PC-9 (cell line): ENCODE measurements around the gene ARHGEF3. TPM values are rescaled to one million over a fixed set of nuclear protein-coding genes. Genes with fewer than 3 reads are reported as not detected.

Experiments used
- BruUV-seq: library from RNA; stranded (reverse); fragments of 400-500 nt; replicated peaks from 2 replicates; lab custom pipeline; 2021; lab: Mats Ljungman, UMichigan
- CTCF ChIA-PET: fragments of 300-600 bp; sonication (Branson Sonifier 250); formaldehyde crosslinking; loops from one replicate; lab custom pipeline; 2022; ENCODE audit warnings: antibody characterized with exemption; lab: Charles Lee
- POLR2A ChIA-PET: fragments of 300-600 bp; sonication (Branson Sonifier 250); formaldehyde crosslinking; loops from one replicate; lab custom pipeline; 2022; ENCODE audit warnings: antibody characterized with exemption; ENCODE audit not compliant: unreplicated experiment; lab: Charles Lee
- DNase-seq, 2 experiments: peaks; one replicate each; pipeline versions ENCODE4 v3.0.0 to v3.0.0-alpha.2; 2015 to 2022; ENCODE audit warnings: mixed read lengths in 1 of 2
- H2AFZ ChIP-seq: fragments of 200-600 bp; sonication (generic); 2 replicates; pipeline ENCODE4 v1.8.1; 2017; ENCODE audit warnings: antibody characterized with exemption
- H3F3A ChIP-seq: fragments of 200-600 bp; sonication (generic); 2 replicates; pipeline ENCODE4 v1.8.1; 2017; ENCODE audit warnings: antibody characterized with exemption, mild to moderate bottlenecking, low read depth; ENCODE audit not compliant: insufficient read depth
- H3K27ac ChIP-seq: fragments of 200-600 bp; sonication (generic); 2 replicates; pipeline ENCODE4 v1.6.1; 2016; ENCODE audit warnings: mixed run types
- H3K27me3 ChIP-seq: fragments of 200-600 bp; sonication (generic); 2 replicates; pipeline ENCODE4 v1.6.1; 2016; ENCODE audit warnings: low read depth, mixed run types; ENCODE audit not compliant: insufficient read depth
- H3K36me3 ChIP-seq: fragments of 200-600 bp; sonication (generic); 2 replicates; pipeline ENCODE4 v1.6.1; 2016; ENCODE audit warnings: low read depth, mixed run types
- H3K4me1 ChIP-seq: fragments of 200-600 bp; sonication (generic); replicated peaks from 2 replicates; pipeline ENCODE4 v1.6.1; 2016; ENCODE audit warnings: mixed run types; ENCODE audit not compliant: insufficient read depth
- H3K4me2 ChIP-seq: fragments of 200-600 bp; sonication (generic); 2 replicates; pipeline ENCODE4 v1.6.1; 2017; ENCODE audit warnings: mixed run types
- H3K4me3 ChIP-seq: fragments of 200-600 bp; sonication (generic); 2 replicates; pipeline ENCODE4 v1.6.1; 2016; ENCODE audit warnings: mixed run types
- H3K79me2 ChIP-seq: fragments of 200-600 bp; sonication (generic); 2 replicates; pipeline ENCODE4 v1.6.1; 2017; ENCODE audit warnings: low read depth, mixed run types
- H3K9me2 ChIP-seq: fragments of 200-600 bp; sonication (generic); 2 replicates; pipeline ENCODE4 v1.8.1; 2017; ENCODE audit warnings: mild to moderate bottlenecking; ENCODE audit not compliant: insufficient read depth
- H3K9me3 ChIP-seq: fragments of 200-600 bp; sonication (generic); 2 replicates; pipeline ENCODE4 v1.8.1; 2016; ENCODE audit warnings: low read depth; ENCODE audit not compliant: insufficient read depth
- H4K20me1 ChIP-seq: fragments of 200-600 bp; sonication (generic); 2 replicates; pipeline ENCODE4 v1.8.1; 2017; ENCODE audit not compliant: insufficient read depth
- EZH2 ChIP-seq: fragments of 200-600 bp; sonication (generic); IDR thresholded peaks from 2 replicates; pipeline ENCODE4 v1.8.0; 2017; ENCODE audit warnings: antibody characterized with exemption, low read depth
- intact Hi-C: fragments of 100-400 bp; cut with micrococcal nuclease; formaldehyde crosslinking; loops from one replicate; pipeline ENCODE4 v1.10.0; 2022; ENCODE audit not compliant: unreplicated experiment
- total RNA-seq: library from RNA; stranded (reverse); gene quantifications from 2 replicates; pipeline ENCODE4 v1.2.3, GENCODE V29; 2021
- TF ChIP-seq, protein P1 (sequence below): fragments of 200-600 bp; sonication (generic); conservative IDR thresholded peaks from 2 replicates; pipeline ENCODE4 v1.6.1; 2017; ENCODE audit warnings: mixed run types, antibody characterized with exemption, mild to moderate bottlenecking, moderate library complexity

The ARHGEF3 gene
- total RNA-seq, 1 experiment from 2014 or later, result 49.2 TPM

- Histone ChIP-seq H3K79me2 (no peaks in the 10 kb centered on the region), H4K20me1 (no peaks in the 10 kb centered on the region), H3K9me3 (no peaks in the 10 kb centered on the region), H3K4me3 (no peak overlapping the region), H3K27ac (no peak overlapping the region), H3K4me1 (peaks cover 22% of the 10 kb centered on the region), H2AFZ (no peak overlapping the region), H3K4me2 (no peak overlapping the region), H3K9me2 (no peaks in the 10 kb centered on the region; the same call in 1 of the 2 replicates), H3F3A (0 out of 2 replicates have a peak, but pooled peaks cover 4% of the 10 kb centered on the region), H3K27me3 (no peaks in the 10 kb centered on the region), H3K36me3 (no peaks in the 10 kb centered on the region)
- ChIA-PET CTCF (no interaction called here), POLR2A (no interaction called here)
- no TSS peak for BruUV-seq
- intact Hi-C loops, result no loop called here
- TF ChIP-seq, protein P1, sequence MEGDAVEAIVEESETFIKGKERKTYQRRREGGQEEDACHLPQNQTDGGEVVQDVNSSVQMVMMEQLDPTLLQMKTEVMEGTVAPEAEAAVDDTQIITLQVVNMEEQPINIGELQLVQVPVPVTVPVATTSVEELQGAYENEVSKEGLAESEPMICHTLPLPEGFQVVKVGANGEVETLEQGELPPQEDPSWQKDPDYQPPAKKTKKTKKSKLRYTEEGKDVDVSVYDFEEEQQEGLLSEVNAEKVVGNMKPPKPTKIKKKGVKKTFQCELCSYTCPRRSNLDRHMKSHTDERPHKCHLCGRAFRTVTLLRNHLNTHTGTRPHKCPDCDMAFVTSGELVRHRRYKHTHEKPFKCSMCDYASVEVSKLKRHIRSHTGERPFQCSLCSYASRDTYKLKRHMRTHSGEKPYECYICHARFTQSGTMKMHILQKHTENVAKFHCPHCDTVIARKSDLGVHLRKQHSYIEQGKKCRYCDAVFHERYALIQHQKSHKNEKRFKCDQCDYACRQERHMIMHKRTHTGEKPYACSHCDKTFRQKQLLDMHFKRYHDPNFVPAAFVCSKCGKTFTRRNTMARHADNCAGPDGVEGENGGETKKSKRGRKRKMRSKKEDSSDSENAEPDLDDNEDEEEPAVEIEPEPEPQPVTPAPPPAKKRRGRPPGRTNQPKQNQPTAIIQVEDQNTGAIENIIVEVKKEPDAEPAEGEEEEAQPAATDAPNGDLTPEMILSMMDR, result no peak
- no peak for TF ChIP-seq EZH2
- no peak for DNase-seq
Measured at GRCh38 chr3:56833536-56833935, 31.8 kb upstream of the ARHGEF3 start.

- no TSS peak for BruUV-seq
- no peak for TF ChIP-seq EZH2
- TF ChIP-seq, protein P1, result no peak
- Histone ChIP-seq H3K9me3 (no peaks in the 10 kb centered on the region), H3K9me2 (no peaks in the 10 kb centered on the region; the same call in 1 of the 2 replicates), H3K4me2 (no peak overlapping the region), H3K4me3 (no peak overlapping the region), H3K79me2 (no peaks in the 10 kb centered on the region), H4K20me1 (no peaks in the 10 kb centered on the region), H2AFZ (no peak overlapping the region), H3K27me3 (no peaks in the 10 kb centered on the region), H3K27ac (no peak overlapping the region), H3F3A (0 out of 2 replicates have a peak, but pooled peaks cover 4% of the 10 kb centered on the region), H3K36me3 (no peaks in the 10 kb centered on the region), H3K4me1 (peaks cover 22% of the 10 kb centered on the region)
- intact Hi-C loops, result no loop called here
- POLR2A ChIA-PET, result no interaction called here
- DNase-seq, result no peak
- CTCF ChIA-PET, result no interaction called here
Measured at GRCh38 chr3:56833022-56833421, 31.3 kb upstream of the ARHGEF3 start.

- no peak for DNase-seq
- POLR2A ChIA-PET, result interaction anchor here (0.6 kb wide), 1 partner anchor 9 kb away, joined by 5 read pairs; no protein-coding TSS in a partner anchor
- no peak overlapping the region for H3K4me2 ChIP-seq
- H3K9me3 ChIP-seq, result no peaks in the 10 kb centered on the region
- intact Hi-C loops, result no loop called here
- BruUV-seq, result no TSS peak
- H3K4me3 ChIP-seq, result no peak overlapping the region
- H4K20me1 ChIP-seq, result no peaks in the 10 kb centered on the region
- H3K4me1 ChIP-seq, result peaks cover 23% of the 10 kb centered on the region
- no peaks in the 10 kb centered on the region for H3K27me3 ChIP-seq
- H2AFZ ChIP-seq, result no peak overlapping the region
- CTCF ChIA-PET, result no interaction called here
- no peaks in the 10 kb centered on the region for H3K79me2 ChIP-seq
- no peaks in the 10 kb centered on the region for H3K36me3 ChIP-seq
- TF ChIP-seq, protein P1, result no peak
- TF ChIP-seq EZH2, result no peak
- H3K27ac ChIP-seq, result no peak overlapping the region
- no peaks in the 10 kb centered on the region; the same call in 1 of the 2 replicates for H3K9me2 ChIP-seq
- 0 out of 2 replicates have a peak, but pooled peaks cover 2% of the 10 kb centered on the region for H3F3A ChIP-seq
Measured at GRCh38 chr3:56831572-56831971, 29.8 kb upstream of the ARHGEF3 start.
